ENCODE results near the gene MTFR2.
"Not testable (repeated sequence)": the region's sequence is repeated elsewhere in the genome, so short reads cannot be mapped to it uniquely, and the experiment has no call there.

Gene MTFR2

GRCh38 chr6:136232701-136233100 is 17.4 kb downstream of the MTFR2 start:
- no peaks in the 10 kb centered on the region for H3K27me3 ChIP-seq (replicated peaks; ENCODE audit: control insufficient read depth, insufficient read depth, low read length)
- peaks cover 14% of the 10 kb centered on the region for H3K4me1 ChIP-seq (ENCODE audit: control insufficient read depth, insufficient read depth, low read length)
- H3K36me3 ChIP-seq (ENCODE audit: control insufficient read depth, insufficient read depth, low read length, severe bottlenecking): no peaks in the 10 kb centered on the region
- no peaks in the 10 kb centered on the region for H3K9me3 ChIP-seq (ENCODE audit: control insufficient read depth, low read length)
- no peak for DNase-seq (ENCODE audit: low read depth)
- no peak overlapping the region for H3K4me3 ChIP-seq (ENCODE audit: low read length)
- H3K9ac ChIP-seq (ENCODE audit: low read length): no peak overlapping the region

GRCh38 chr6:136230219-136230853 is 19.8 kb downstream of the MTFR2 start:
- H3K4me3 ChIP-seq (ENCODE audit: low read length): no peak overlapping the region
- no peak overlapping the region for H3K9ac ChIP-seq (ENCODE audit: low read length)
- no peaks in the 10 kb centered on the region for H3K36me3 ChIP-seq (ENCODE audit: control insufficient read depth, insufficient read depth, low read length, severe bottlenecking)
- DNase-seq (ENCODE audit: low read depth): peak; percentile 38
- no peaks in the 10 kb centered on the region for H3K27me3 ChIP-seq (replicated peaks; ENCODE audit: control insufficient read depth, insufficient read depth, low read length)
- H3K4me1 ChIP-seq (ENCODE audit: control insufficient read depth, insufficient read depth, low read length): peaks cover 11% of the 10 kb centered on the region
- no peaks in the 10 kb centered on the region for H3K9me3 ChIP-seq (ENCODE audit: control insufficient read depth, low read length)

- Histone ChIP-seq H3K4me3 (ENCODE audit: low read length) (no peak overlapping the region), H3K27me3 (replicated peaks; ENCODE audit: control insufficient read depth, insufficient read depth, low read length) (no peaks in the 10 kb centered on the region), H3K9ac (ENCODE audit: low read length) (no peak overlapping the region), H3K9me3 (ENCODE audit: control insufficient read depth, low read length) (no peaks in the 10 kb centered on the region), H3K36me3 (ENCODE audit: control insufficient read depth, insufficient read depth, low read length, severe bottlenecking) (no peaks in the 10 kb centered on the region), H3K4me1 (ENCODE audit: control insufficient read depth, insufficient read depth, low read length) (peaks cover 11% of the 10 kb centered on the region)
- no peak for DNase-seq (ENCODE audit: low read depth)
Observed at GRCh38 chr6:136228814-136229213, 21.3 kb downstream of the MTFR2 start.

- H3K4me3 ChIP-seq (ENCODE audit: low read length): peak overlapping the region; percentile 78
- DNase-seq (ENCODE audit: low read depth): no peak
- H3K9me3 ChIP-seq (ENCODE audit: control insufficient read depth, low read length): no peaks in the 10 kb centered on the region
- peak overlapping the region; percentile 72 for H3K9ac ChIP-seq (ENCODE audit: low read length)
- H3K36me3 ChIP-seq (ENCODE audit: control insufficient read depth, insufficient read depth, low read length, severe bottlenecking): no peaks in the 10 kb centered on the region
- no peaks in the 10 kb centered on the region for H3K27me3 ChIP-seq (replicated peaks; ENCODE audit: control insufficient read depth, insufficient read depth, low read length)
- H3K4me1 ChIP-seq (ENCODE audit: control insufficient read depth, insufficient read depth, low read length): peaks cover 11% of the 10 kb centered on the region
Observed at GRCh38 chr6:136226674-136227377, 23.3 kb downstream of the MTFR2 start.

GRCh38 chr6:136226027-136226673 is 24.0 kb downstream of the MTFR2 start:
- Histone ChIP-seq H3K9me3 (ENCODE audit: control insufficient read depth, low read length) (no peaks in the 10 kb centered on the region), H3K4me1 (ENCODE audit: control insufficient read depth, insufficient read depth, low read length) (peaks cover 11% of the 10 kb centered on the region), H3K4me3 (ENCODE audit: low read length) (peak overlapping the region; percentile 78), H3K9ac (ENCODE audit: low read length) (peak overlapping the region; percentile 72), H3K36me3 (ENCODE audit: control insufficient read depth, insufficient read depth, low read length, severe bottlenecking) (no peaks in the 10 kb centered on the region), H3K27me3 (replicated peaks; ENCODE audit: control insufficient read depth, insufficient read depth, low read length) (no peaks in the 10 kb centered on the region)
- DNase-seq (ENCODE audit: low read depth): peak; percentile 83

GRCh38 chr6:136225496-136225895 is 24.6 kb downstream of the MTFR2 start:
- H3K36me3 ChIP-seq (ENCODE audit: control insufficient read depth, insufficient read depth, low read length, severe bottlenecking): no peaks in the 10 kb centered on the region
- no peaks in the 10 kb centered on the region for H3K27me3 ChIP-seq (replicated peaks; ENCODE audit: control insufficient read depth, insufficient read depth, low read length)
- peak overlapping the region; percentile 78 for H3K4me3 ChIP-seq (ENCODE audit: low read length)
- H3K4me1 ChIP-seq (ENCODE audit: control insufficient read depth, insufficient read depth, low read length): peaks cover 7% of the 10 kb centered on the region
- peak overlapping the region; percentile 72 for H3K9ac ChIP-seq (ENCODE audit: low read length)
- H3K9me3 ChIP-seq (ENCODE audit: control insufficient read depth, low read length): no peaks in the 10 kb centered on the region
- DNase-seq (ENCODE audit: low read depth): no peak

GRCh38 chr6:136224974-136225373 is 25.1 kb downstream of the MTFR2 start:
- not testable (repeated sequence) for H3K4me3 ChIP-seq (ENCODE audit: low read length); H3K27me3 ChIP-seq (replicated peaks; ENCODE audit: control insufficient read depth, insufficient read depth, low read length); H3K4me1 ChIP-seq (ENCODE audit: control insufficient read depth, insufficient read depth, low read length); H3K9ac ChIP-seq (ENCODE audit: low read length); DNase-seq (ENCODE audit: low read depth); H3K36me3 ChIP-seq (ENCODE audit: control insufficient read depth, insufficient read depth, low read length, severe bottlenecking); H3K9me3 ChIP-seq (ENCODE audit: control insufficient read depth, low read length)

GRCh38 chr6:136216503-136217401 is 33.4 kb downstream of the MTFR2 start:
- no peak overlapping the region for H3K9ac ChIP-seq (ENCODE audit: low read length)
- no peaks in the 10 kb centered on the region for H3K4me1 ChIP-seq (ENCODE audit: control insufficient read depth, insufficient read depth, low read length)
- no peaks in the 10 kb centered on the region for H3K9me3 ChIP-seq (ENCODE audit: control insufficient read depth, low read length)

GRCh38 chr6:136213853-136214252 is 36.3 kb downstream of the MTFR2 start:
- DNase-seq (ENCODE audit: low read depth): no peak
- Histone ChIP-seq H3K9me3 (ENCODE audit: control insufficient read depth, low read length) (no peaks in the 10 kb centered on the region), H3K9ac (ENCODE audit: low read length) (no peak overlapping the region), H3K4me3 (ENCODE audit: low read length) (no peak overlapping the region), H3K4me1 (ENCODE audit: control insufficient read depth, insufficient read depth, low read length) (no peaks in the 10 kb centered on the region), H3K36me3 (ENCODE audit: control insufficient read depth, insufficient read depth, low read length, severe bottlenecking) (no peaks in the 10 kb centered on the region), H3K27me3 (replicated peaks; ENCODE audit: control insufficient read depth, insufficient read depth, low read length) (no peaks in the 10 kb centered on the region)

More at GRCh38 chr6:136216503-136217401, 33.4 kb downstream of the MTFR2 start:
- Histone ChIP-seq H3K27me3 (replicated peaks; ENCODE audit: control insufficient read depth, insufficient read depth, low read length) (no peaks in the 10 kb centered on the region), H3K4me3 (ENCODE audit: low read length) (no peak overlapping the region), H3K36me3 (ENCODE audit: control insufficient read depth, insufficient read depth, low read length, severe bottlenecking) (no peaks in the 10 kb centered on the region)
- DNase-seq (ENCODE audit: low read depth): no peak

GRCh38 chr6:136213012-136213539 is 37.0 kb downstream of the MTFR2 start:
- Histone ChIP-seq H3K9me3 (ENCODE audit: control insufficient read depth, low read length) (no peaks in the 10 kb centered on the region), H3K27me3 (replicated peaks; ENCODE audit: control insufficient read depth, insufficient read depth, low read length) (no peaks in the 10 kb centered on the region), H3K4me1 (ENCODE audit: control insufficient read depth, insufficient read depth, low read length) (no peaks in the 10 kb centered on the region), H3K4me3 (ENCODE audit: low read length) (no peak overlapping the region), H3K36me3 (ENCODE audit: control insufficient read depth, insufficient read depth, low read length, severe bottlenecking) (no peaks in the 10 kb centered on the region), H3K9ac (ENCODE audit: low read length) (no peak overlapping the region)
- DNase-seq (ENCODE audit: low read depth): no peak

Measured in adipocyte (in vitro differentiated cells).